Neutrophil (primary cell): Measurements from ENCODE around the gene ELOVL1.

Experiments
- H3K27ac ChIP-seq: fragments of 200-600 bp; sonication (generic); 2 replicates; pipeline ENCODE4 v1.5.1; 2016; ENCODE audit warnings: mild to moderate bottlenecking, moderate library complexity
- H3K27me3 ChIP-seq: fragments of 200-600 bp; sonication (generic); 2 replicates; pipeline ENCODE4 v1.6.0; 2016; ENCODE audit warnings: mild to moderate bottlenecking
- H3K36me3 ChIP-seq: fragments of 200-600 bp; sonication (generic); 2 replicates; pipeline ENCODE4 v1.5.1; 2017
- H3K4me1 ChIP-seq, 2 experiments: fragments of 200-600 bp in 1 of 2; sonication (generic) in 1 of 2; 1 replicate in 1 of 2; 2 replicates in 1 of 2; pipeline versions ENCODE4 v1.5.1 to v1.6.1; 2013 to 2016; ENCODE audit warnings: low read depth in 1 of 2, low read length in 1 of 2, mild to moderate bottlenecking in 1 of 2, moderate library complexity in 1 of 2; ENCODE audit not compliant: control insufficient read depth in 1 of 2, insufficient read depth in 1 of 2
- H3K4me3 ChIP-seq, 2 experiments: fragments of 200-600 bp in 1 of 2; sonication (generic) in 1 of 2; 1 replicate in 1 of 2; 2 replicates in 1 of 2; pipeline ENCODE4 v1.5.1; 2013 to 2016; ENCODE audit warnings: low read depth in 1 of 2, low read length in 1 of 2, mild to moderate bottlenecking in 1 of 2, moderate library complexity in 1 of 2
- H3K9me3 ChIP-seq: fragments of 200-600 bp; sonication (generic); 2 replicates; pipeline ENCODE4 v1.5.1; 2016
- TF ChIP-seq, protein P1 (sequence below): fragments of 200-600 bp; sonication (generic); IDR thresholded peaks from 2 replicates; pipeline ENCODE4 v1.5.1; 2016; ENCODE audit warnings: antibody characterized with exemption

ELOVL1 gene

DNA sequence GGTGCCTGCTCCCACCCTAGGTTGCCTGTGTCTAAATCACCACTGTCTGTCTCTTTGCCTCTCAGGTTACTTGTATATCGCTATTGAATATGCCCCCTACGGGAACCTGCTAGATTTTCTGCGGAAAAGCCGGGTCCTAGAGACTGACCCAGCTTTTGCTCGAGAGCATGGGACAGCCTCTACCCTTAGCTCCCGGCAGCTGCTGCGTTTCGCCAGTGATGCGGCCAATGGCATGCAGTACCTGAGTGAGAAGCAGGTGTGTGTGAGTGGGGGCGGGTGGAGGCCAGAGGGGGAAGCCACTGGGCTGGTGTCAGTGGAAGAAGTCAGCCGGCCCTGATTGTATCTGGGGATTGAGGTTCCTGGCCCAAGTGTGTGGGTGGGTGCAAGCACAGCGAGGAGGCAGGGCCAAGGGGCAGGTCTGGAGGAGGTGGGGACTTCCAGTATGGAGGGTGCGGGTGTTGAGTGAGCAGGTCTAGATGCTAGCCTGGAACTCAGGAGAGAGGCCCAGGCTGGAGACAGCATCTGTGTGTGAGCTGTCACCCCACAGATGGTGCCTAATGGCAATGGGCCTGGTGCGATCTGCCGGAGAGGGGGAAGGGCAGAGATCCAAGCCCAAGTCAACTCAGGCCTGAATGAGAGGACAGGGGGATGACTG, 49.9 kb downstream of the ELOVL1 start:
- H3K27me3 ChIP-seq = no peaks in the 10 kb centered on the region
- H3K9me3 ChIP-seq = no peaks in the 10 kb centered on the region
- H3K4me1 ChIP-seq = no peaks in the 10 kb centered on the region
- no peak overlapping the region for H3K4me3 ChIP-seq
- TF ChIP-seq, protein P1, sequence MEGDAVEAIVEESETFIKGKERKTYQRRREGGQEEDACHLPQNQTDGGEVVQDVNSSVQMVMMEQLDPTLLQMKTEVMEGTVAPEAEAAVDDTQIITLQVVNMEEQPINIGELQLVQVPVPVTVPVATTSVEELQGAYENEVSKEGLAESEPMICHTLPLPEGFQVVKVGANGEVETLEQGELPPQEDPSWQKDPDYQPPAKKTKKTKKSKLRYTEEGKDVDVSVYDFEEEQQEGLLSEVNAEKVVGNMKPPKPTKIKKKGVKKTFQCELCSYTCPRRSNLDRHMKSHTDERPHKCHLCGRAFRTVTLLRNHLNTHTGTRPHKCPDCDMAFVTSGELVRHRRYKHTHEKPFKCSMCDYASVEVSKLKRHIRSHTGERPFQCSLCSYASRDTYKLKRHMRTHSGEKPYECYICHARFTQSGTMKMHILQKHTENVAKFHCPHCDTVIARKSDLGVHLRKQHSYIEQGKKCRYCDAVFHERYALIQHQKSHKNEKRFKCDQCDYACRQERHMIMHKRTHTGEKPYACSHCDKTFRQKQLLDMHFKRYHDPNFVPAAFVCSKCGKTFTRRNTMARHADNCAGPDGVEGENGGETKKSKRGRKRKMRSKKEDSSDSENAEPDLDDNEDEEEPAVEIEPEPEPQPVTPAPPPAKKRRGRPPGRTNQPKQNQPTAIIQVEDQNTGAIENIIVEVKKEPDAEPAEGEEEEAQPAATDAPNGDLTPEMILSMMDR = no peak
- H3K27ac ChIP-seq = no peak overlapping the region
- H3K36me3 ChIP-seq = no peaks in the 10 kb centered on the region

DNA sequence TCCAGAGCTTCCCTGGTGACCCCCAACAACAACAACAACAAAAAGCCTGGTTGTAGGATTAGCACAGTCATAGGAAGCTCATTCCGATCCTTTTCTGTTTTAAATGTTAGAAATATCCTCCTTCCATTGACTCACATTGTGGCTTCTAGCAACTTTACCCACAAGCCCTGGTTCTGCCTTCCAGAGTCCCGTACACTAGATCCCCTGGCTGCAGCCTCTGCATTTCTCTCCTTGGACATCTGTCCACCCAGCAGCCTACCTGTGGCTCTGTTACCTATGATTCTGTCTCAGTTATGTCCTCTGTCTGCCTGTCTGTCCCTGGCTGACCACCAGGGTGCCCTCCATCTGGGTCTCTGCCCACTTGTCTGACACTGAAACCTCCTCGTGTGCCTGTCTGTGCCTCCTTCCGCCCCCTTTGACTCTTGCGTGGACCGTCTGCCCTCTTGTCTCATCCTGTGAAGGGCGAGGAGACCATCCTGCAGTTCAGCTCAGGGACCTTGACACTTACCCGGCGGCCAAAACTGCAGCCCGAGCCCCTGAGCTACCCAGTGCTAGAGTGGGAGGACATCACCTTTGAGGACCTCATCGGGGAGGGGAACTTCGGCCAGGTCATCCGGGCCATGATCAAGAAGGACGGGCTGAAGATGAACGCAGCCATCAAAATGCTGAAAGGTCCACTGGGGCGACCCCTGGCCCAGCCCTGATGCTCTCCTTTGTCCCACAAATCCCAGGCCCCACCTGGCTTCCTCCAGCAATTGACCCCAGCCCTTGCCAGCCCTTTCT, 50.9 kb downstream of the ELOVL1 start:
- TF ChIP-seq, protein P1 = no peak
- H3K9me3 ChIP-seq = no peaks in the 10 kb centered on the region
- no peak overlapping the region for H3K4me3 ChIP-seq
- no peaks in the 10 kb centered on the region for H3K27me3 ChIP-seq
- H3K4me1 ChIP-seq = no peaks in the 10 kb centered on the region
- no peaks in the 10 kb centered on the region for H3K36me3 ChIP-seq
- H3K27ac ChIP-seq = no peak overlapping the region

DNA sequence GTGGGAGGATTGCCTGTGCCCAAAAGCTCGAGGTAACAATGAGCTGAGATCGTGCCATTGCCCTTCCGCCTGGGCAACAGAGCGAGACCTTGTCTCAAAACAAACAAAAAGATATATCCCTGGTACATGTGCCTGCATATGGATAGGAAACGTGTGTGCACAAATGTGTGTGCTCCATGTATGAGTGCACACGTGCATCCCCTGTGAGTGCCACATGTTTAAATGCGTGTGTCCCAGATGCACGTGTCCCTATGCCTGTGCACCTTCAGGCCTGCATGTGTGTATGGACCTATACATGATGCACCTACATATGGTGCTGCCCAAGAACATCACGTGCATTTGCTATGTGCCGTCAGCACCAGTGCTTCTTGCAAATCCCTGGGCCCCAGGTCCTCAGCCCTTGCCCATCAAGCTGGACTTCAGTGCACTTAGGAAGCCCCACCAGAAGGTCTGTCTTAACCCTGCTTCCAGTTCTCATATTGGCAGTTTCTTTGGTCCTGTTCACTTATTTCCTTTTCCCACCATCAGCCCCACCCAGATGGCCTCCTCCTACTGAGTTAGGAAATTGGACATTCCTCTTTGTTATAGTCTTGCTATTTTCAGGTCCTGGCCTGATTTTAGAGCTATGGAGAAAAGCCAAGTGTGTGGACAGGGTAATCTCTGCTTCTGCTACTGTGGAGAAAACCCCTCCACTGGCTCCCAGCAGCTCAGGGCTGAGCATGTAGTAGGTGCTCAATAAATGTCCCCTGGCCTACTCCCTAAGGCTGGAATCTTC, 51.7 kb downstream of the ELOVL1 start:
- Histone ChIP-seq H3K4me3 (no peak overlapping the region), H3K27ac (no peak overlapping the region), H3K9me3 (no peaks in the 10 kb centered on the region), H3K36me3 (no peaks in the 10 kb centered on the region), H3K27me3 (no peaks in the 10 kb centered on the region), H3K4me1 (no peaks in the 10 kb centered on the region)
- TF ChIP-seq, protein P1 = no peak

DNA sequence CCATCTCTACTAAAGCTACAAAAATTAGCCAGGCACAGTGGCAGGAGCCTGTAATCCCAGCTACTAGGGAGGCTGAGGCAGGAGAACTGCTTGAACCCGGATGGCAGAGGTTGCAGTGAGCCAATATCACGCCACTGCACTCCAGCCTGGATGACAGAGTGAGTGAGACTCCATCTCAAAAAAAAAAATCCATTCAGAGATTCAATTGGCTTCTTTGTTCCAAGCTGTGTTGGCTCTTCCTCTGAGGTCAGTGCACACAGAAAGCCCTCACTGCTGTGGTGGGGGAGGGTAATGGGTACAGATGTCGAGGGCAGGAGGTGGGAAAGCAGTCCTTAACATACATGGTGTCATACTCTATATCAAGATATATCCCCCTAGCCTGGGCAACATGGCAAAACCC, 52.3 kb downstream of the ELOVL1 start:
- no peak overlapping the region for H3K27ac ChIP-seq
- H3K4me1 ChIP-seq = no peaks in the 10 kb centered on the region
- H3K4me3 ChIP-seq = no peak overlapping the region
- no peaks in the 10 kb centered on the region for H3K36me3 ChIP-seq
- TF ChIP-seq, protein P1 = no peak
- H3K9me3 ChIP-seq = no peaks in the 10 kb centered on the region
- H3K27me3 ChIP-seq = no peaks in the 10 kb centered on the region

DNA sequence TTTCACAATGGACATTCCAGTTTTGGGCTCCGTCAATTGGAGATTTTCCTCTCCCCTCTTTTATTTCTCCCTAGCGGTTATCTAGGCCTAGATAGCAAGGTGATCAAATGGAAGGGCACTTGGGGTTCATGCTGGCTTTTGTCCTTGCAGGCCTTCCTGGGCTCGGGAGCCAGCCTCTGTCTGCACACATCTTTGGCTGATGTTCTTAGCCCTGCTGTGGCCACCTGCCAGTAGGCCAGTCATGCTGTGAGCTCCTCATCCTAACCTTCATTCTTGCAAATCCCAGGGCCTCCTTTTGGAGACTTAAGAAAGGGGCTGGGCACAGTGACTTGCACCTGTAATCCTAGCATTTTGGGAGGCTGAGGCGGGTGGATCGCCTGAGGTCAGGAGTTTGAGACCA, 53.6 kb downstream of the ELOVL1 start:
- H3K27ac ChIP-seq = no peak overlapping the region
- TF ChIP-seq, protein P1 = no peak
- no peaks in the 10 kb centered on the region for H3K4me1 ChIP-seq
- H3K9me3 ChIP-seq = no peaks in the 10 kb centered on the region
- H3K36me3 ChIP-seq = no peaks in the 10 kb centered on the region
- no peak overlapping the region for H3K4me3 ChIP-seq
- H3K27me3 ChIP-seq = no peaks in the 10 kb centered on the region
